ENCODE results near the gene EPM2A. TPM values are rescaled to one million over a fixed set of nuclear protein-coding genes. Genes with fewer than 3 reads are reported as not detected.

The EPM2A gene
- total and polyA plus RNA-seq, 10 of the 15 experiments (the other 5 are each of a cell fraction or from before 2014, with no cell fraction given): 3.4 to 13.0 (median 7.9) TPM

DNA sequence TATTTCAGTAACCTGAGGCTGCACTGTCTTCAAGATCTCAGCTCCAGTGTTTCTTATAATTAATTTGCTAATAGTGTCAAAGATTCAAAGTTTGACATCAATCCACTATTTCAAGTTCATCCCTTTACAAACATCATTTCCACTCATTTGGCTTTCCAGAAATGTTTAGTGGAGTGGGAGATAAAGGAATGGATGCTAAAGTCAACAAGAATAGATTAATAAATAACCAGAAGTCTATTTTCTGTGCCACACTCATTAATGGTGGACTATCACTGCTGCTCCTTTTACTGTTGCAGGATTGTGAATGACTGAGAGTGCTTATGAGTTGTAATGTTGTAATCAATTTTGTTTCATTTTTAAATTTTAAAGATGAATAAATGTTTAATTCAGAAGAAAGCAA is 28.4 kb upstream of the EPM2A start:
- no peak overlapping the region for H3K9ac ChIP-seq (ENCODE audit: control insufficient read depth, insufficient read depth, low read length)
- ChIA-PET RAD21 (ENCODE audit: unreplicated experiment) (no interaction called here), CTCF (interaction anchor here (1.0 to 2.3 kb wide), 2 partner anchors 124 to 165 kb away, joined by 3 to 8 read pairs; no protein-coding TSS in a partner anchor), POLR2A (no interaction called here), SMC1A (ENCODE audit: uncharacterized antibody, unreplicated experiment) (no interaction called here)
- no peak for ATAC-seq
- no peaks in the 10 kb centered on the region for H4K20me1 ChIP-seq (ENCODE audit: control insufficient read depth, insufficient read depth)
- intact Hi-C loops (cut with micrococcal nuclease; ENCODE audit: unreplicated experiment) (no loop called here), in situ Hi-C loops (cut with MboI) (no loop called here)
- no peak overlapping the region for H2AFZ ChIP-seq (ENCODE audit: control insufficient read depth, low read depth, low read length)
- no peaks in the 10 kb centered on the region for H3K36me3 ChIP-seq (ENCODE audit: control insufficient read depth in 2 of 2, insufficient read depth in 2 of 2, low read length in 1 of 2)
- H3K4me3 ChIP-seq: no peak overlapping the region
- no peak overlapping the region for H3K27ac ChIP-seq (ENCODE audit: control insufficient read depth, insufficient read depth)
- no peaks in the 10 kb centered on the region for H3K79me2 ChIP-seq (ENCODE audit: control insufficient read depth, insufficient read depth, low read length)
- no peak for FAIRE-seq
- H3K4me2 ChIP-seq (ENCODE audit: control insufficient read depth, insufficient read depth): no peak overlapping the region
- no TSS peak for BruUV-seq (replicated peaks)
- H3K9me3 ChIP-seq (replicated peaks; ENCODE audit: control insufficient read depth, insufficient read depth, low read length): no peaks in the 10 kb centered on the region
- no peak for DNase-seq (ENCODE audit: low read depth, low spot score)
- no peaks in the 10 kb centered on the region for H3K27me3 ChIP-seq (replicated peaks in 1 of 2; ENCODE audit: control insufficient read depth in 2 of 2, insufficient read depth in 2 of 2, low read length in 1 of 2)
- no peaks in the 10 kb centered on the region for H3K4me1 ChIP-seq (ENCODE audit: control insufficient read depth, insufficient read depth, low read length)
- TF ChIP-seq TCF7 (IDR thresholded peaks at IDR 0.05; ENCODE audit: borderline replicate concordance) (no peak), STAT3 (IDR thresholded peaks at IDR 0.05; ENCODE audit: low read depth, low read length) (no peak), BRCA1 (IDR thresholded peaks at IDR 0.05; ENCODE audit: low read depth, low read length) (no peak), KLF5 (IDR thresholded peaks at IDR 0.05; ENCODE audit: partially characterized antibody) (no peak), CBX3 (IDR thresholded peaks at IDR 0.05; ENCODE audit: borderline replicate concordance, low read depth) (no peak)
- TF ChIP-seq, protein P1, sequence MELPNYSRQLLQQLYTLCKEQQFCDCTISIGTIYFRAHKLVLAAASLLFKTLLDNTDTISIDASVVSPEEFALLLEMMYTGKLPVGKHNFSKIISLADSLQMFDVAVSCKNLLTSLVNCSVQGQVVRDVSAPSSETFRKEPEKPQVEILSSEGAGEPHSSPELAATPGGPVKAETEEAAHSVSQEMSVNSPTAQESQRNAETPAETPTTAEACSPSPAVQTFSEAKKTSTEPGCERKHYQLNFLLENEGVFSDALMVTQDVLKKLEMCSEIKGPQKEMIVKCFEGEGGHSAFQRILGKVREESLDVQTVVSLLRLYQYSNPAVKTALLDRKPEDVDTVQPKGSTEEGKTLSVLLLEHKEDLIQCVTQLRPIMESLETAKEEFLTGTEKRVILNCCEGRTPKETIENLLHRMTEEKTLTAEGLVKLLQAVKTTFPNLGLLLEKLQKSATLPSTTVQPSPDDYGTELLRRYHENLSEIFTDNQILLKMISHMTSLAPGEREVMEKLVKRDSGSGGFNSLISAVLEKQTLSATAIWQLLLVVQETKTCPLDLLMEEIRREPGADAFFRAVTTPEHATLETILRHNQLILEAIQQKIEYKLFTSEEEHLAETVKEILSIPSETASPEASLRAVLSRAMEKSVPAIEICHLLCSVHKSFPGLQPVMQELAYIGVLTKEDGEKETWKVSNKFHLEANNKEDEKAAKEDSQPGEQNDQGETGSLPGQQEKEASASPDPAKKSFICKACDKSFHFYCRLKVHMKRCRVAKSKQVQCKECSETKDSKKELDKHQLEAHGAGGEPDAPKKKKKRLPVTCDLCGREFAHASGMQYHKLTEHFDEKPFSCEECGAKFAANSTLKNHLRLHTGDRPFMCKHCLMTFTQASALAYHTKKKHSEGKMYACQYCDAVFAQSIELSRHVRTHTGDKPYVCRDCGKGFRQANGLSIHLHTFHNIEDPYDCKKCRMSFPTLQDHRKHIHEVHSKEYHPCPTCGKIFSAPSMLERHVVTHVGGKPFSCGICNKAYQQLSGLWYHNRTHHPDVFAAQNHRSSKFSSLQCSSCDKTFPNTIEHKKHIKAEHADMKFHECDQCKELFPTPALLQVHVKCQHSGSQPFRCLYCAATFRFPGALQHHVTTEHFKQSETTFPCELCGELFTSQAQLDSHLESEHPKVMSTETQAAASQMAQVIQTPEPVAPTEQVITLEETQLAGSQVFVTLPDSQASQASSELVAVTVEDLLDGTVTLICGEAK (IDR thresholded peaks at IDR 0.05; ENCODE audit: borderline replicate concordance): no peak
- TF ChIP-seq, protein P2, sequence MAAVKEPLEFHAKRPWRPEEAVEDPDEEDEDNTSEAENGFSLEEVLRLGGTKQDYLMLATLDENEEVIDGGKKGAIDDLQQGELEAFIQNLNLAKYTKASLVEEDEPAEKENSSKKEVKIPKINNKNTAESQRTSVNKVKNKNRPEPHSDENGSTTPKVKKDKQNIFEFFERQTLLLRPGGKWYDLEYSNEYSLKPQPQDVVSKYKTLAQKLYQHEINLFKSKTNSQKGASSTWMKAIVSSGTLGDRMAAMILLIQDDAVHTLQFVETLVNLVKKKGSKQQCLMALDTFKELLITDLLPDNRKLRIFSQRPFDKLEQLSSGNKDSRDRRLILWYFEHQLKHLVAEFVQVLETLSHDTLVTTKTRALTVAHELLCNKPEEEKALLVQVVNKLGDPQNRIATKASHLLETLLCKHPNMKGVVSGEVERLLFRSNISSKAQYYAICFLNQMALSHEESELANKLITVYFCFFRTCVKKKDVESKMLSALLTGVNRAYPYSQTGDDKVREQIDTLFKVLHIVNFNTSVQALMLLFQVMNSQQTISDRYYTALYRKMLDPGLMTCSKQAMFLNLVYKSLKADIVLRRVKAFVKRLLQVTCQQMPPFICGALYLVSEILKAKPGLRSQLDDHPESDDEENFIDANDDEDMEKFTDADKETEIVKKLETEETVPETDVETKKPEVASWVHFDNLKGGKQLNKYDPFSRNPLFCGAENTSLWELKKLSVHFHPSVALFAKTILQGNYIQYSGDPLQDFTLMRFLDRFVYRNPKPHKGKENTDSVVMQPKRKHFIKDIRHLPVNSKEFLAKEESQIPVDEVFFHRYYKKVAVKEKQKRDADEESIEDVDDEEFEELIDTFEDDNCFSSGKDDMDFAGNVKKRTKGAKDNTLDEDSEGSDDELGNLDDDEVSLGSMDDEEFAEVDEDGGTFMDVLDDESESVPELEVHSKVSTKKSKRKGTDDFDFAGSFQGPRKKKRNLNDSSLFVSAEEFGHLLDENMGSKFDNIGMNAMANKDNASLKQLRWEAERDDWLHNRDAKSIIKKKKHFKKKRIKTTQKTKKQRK (IDR thresholded peaks at IDR 0.05; ENCODE audit: low read depth, low read length): no peak
- TF ChIP-seq, protein P3, sequence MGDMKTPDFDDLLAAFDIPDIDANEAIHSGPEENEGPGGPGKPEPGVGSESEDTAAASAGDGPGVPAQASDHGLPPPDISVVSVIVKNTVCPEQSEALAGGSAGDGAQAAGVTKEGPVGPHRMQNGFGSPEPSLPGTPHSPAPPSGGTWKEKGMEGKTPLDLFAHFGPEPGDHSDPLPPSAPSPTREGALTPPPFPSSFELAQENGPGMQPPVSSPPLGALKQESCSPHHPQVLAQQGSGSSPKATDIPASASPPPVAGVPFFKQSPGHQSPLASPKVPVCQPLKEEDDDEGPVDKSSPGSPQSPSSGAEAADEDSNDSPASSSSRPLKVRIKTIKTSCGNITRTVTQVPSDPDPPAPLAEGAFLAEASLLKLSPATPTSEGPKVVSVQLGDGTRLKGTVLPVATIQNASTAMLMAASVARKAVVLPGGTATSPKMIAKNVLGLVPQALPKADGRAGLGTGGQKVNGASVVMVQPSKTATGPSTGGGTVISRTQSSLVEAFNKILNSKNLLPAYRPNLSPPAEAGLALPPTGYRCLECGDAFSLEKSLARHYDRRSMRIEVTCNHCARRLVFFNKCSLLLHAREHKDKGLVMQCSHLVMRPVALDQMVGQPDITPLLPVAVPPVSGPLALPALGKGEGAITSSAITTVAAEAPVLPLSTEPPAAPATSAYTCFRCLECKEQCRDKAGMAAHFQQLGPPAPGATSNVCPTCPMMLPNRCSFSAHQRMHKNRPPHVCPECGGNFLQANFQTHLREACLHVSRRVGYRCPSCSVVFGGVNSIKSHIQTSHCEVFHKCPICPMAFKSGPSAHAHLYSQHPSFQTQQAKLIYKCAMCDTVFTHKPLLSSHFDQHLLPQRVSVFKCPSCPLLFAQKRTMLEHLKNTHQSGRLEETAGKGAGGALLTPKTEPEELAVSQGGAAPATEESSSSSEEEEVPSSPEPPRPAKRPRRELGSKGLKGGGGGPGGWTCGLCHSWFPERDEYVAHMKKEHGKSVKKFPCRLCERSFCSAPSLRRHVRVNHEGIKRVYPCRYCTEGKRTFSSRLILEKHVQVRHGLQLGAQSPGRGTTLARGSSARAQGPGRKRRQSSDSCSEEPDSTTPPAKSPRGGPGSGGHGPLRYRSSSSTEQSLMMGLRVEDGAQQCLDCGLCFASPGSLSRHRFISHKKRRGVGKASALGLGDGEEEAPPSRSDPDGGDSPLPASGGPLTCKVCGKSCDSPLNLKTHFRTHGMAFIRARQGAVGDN (IDR thresholded peaks at IDR 0.05): no peak
- TF ChIP-seq, protein P4, sequence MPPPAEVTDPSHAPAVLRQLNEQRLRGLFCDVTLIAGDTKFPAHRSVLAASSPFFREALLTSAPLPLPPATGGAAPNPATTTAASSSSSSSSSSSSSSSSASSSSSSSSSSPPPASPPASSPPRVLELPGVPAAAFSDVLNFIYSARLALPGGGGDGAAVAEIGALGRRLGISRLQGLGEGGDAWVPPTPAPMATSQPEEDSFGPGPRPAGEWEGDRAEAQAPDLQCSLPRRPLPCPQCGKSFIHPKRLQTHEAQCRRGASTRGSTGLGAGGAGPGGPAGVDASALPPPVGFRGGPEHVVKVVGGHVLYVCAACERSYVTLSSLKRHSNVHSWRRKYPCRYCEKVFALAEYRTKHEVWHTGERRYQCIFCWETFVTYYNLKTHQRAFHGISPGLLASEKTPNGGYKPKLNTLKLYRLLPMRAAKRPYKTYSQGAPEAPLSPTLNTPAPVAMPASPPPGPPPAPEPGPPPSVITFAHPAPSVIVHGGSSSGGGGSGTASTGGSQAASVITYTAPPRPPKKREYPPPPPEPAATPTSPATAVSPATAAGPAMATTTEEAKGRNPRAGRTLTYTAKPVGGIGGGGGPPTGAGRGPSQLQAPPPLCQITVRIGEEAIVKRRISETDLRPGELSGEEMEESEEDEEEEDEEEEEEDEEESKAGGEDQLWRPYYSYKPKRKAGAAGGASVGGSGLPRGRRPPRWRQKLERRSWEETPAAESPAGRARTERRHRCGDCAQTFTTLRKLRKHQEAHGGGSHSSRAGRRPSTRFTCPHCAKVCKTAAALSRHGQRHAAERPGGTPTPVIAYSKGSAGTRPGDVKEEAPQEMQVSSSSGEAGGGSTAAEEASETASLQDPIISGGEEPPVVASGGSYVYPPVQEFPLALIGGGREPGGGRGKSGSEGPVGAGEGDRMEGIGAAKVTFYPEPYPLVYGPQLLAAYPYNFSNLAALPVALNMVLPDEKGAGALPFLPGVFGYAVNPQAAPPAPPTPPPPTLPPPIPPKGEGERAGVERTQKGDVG (CRISPR knock-in tag; IDR thresholded peaks at IDR 0.05): no peak
